HG03342 (cell line): ENCODE results near the gene GALNT16.

Experiments
- ATAC-seq: cut with Tn5 transposase; IDR thresholded peaks from one replicate; pipeline ENCODE4 v1.9.1; 2021; ENCODE audit warnings: mild to moderate bottlenecking, moderate library complexity; ENCODE audit not compliant: unreplicated experiment

Gene GALNT16

DNA sequence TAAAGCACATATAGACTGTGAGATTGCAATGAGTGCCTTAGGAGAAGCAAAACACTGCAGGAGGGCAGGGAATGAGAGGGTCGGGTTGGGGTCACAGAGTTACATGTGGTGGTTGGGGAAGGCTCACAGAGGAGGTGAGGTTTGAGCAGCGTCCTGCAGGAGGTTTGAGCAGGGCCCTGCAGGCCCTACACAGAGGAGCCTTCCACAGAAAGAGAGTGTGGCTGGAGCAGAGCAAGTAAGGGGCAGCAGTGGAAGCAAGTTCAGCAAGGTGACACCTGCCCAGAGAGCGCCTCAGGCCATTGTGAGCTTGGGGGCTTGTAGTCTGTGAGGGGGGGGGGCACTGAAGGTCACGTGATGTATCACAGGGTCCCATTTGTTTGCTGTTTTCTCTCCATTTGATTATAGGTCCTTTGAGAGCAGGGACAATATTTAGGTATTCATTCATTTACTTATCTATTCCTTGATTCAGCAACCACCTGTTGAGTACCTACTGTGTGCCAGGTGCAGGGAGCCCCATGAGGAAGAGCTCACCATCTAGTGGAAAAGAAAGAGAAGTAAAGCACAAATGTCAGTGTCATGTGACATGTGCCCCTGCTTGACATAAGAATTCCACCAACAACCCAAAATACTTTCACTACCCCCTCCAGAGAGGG lies 56.6 kb downstream of the GALNT16 start:
- ATAC-seq = no peak

DNA sequence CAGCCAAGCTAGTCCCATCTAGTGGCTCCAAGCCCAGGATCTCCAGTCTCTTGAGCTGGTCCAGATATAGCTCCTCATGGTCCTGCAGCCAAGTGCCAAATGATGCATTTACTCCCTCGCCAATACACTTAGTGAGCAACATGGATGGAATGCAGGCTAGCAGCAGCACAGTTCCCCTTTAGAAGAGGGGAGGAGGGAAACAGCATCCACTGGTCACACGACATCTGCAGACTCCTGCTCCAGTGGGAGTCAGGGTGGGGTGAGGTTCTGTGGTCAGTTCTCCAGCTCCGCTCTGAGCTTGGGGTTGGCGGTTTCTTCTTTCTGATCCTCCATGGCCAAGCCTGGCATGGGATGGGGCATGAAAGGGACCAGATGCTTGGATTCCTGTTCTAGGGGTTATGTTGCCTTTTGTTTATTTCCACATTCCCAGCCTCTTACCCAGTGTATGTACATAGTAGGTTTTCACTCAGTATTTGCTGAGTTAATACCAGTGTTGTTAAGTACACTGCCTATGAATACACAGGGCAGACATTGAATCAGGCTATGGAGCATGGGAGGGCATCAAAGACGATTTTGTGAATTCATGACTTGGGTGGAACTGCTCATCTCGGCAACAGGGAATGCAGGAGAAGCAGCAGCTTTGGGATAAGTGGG lies 57.3 kb downstream of the GALNT16 start:
- ATAC-seq = no peak

DNA sequence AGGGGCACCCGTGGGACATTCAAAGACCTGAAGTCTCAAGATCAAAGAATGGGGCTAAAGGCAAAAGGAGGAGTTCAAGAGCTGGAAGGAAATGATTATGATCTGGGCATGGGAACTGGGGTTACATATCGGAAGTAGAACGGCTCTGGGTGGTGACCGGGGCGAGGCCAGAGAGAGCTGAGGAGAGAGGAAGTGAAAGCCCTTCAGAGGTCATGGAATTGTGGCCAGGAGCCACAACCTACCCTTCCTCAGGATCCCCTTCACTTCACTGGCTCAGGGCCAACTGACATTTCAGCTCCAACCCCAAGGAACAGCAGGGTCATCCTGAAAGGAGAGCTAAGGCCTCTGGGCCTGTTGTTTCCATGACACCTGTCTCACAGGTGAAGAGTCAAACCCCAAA lies 57.8 kb downstream of the GALNT16 start:
- ATAC-seq = no peak

DNA sequence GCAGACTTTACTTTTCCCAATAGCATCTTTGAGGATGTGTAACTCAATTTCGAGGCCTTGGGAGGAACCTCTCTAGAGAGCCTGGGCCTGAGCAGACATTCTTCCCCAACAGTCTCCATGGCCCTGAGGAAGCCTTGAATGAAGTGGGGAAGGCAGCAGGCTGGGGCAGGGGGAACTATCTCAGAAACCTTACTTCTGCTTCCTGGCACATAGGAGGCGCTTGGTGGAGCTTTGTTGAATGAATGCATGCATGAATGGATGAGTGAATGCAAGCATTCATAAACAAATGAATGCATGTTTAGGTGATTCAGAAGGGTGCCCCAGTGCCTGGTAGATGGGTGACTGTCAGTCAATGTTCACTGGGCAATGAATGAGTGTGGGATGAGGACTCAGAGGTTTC lies 58.3 kb downstream of the GALNT16 start:
- no peak for ATAC-seq

DNA sequence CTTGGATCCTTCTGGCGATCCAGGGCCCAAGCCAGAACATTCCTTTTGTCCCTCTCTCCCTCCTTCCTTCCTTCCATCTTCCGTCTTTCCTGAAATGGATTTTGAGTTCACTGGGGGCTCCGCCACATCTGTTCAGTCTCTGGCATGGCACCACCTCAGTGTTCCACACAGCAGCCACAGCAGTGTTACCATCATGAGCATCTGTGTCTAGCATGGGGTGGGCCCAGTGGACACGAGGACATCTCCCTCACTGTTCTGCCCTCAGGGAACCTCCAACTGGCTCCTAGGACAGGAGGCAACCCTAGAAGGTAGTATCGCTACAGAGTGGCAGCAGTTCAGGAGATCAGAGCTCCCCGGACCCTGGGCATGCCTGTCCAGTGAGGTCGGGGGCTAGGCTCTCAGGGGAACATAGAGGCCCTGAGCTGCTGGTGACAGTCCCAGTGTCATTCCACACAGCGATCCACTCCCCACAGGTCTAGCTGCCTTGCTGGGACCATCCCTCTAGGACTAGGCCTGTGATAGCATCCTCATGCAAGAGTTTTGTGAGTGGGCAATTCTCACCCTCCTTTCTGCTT lies 59.0 kb downstream of the GALNT16 start:
- no peak for ATAC-seq

DNA sequence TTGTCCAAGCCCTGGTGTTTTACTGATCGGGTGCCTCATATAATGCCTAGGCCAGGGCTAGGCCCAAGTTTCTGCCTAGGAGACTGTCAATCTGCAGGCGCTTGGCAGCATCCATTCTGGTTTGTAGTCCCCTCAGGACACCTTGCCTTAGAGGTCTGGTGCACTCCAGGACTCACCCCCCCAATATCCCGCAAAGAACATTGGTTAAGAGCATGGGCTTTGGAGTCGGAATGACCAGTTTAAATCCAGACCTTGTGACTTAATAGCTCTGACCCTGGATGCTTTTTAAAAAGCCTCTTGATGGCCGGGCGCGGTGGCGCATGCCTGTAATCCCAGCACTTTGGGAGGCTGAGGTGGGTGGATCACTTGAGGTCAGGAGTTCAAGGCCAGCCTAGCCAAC lies 60.0 kb downstream of the GALNT16 start:
- no peak for ATAC-seq

DNA sequence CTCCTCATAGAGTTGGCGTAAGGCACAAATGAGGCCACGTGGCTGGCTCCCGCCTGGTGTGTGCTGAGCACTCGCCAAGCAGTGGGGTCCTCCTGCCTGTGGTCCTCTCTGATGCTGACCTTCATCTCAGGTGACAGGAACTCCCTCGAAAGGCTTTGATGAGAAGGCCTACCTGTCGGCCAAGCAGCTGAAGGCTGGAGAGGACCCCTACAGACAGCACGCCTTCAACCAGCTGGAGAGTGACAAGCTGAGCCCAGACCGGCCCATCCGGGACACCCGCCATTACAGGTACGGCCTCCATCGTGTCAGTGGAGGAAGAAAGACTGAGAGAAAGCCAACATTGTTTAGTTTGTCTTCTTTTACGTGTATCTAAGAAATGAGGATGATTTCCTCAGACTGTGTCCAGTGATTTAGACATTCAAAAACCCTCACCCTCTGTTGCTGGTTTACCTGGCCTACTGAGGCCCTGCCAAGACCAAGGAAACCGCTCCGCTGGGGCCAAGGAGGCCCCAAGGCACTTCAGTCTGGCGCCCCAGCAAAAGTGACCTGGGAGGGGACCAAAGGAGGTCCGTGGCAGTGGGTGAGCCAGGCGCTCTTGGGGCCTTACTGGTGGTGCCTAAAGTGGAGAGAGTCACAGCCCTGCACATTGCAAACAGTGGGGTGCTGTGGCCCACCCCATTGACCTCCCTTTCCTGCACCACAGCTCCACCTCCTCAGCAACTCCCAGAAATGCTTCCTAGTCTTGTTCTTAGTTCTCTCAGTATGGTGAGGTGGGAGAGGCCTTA lies 60.8 kb downstream of the GALNT16 start:
- ATAC-seq = no peak

DNA sequence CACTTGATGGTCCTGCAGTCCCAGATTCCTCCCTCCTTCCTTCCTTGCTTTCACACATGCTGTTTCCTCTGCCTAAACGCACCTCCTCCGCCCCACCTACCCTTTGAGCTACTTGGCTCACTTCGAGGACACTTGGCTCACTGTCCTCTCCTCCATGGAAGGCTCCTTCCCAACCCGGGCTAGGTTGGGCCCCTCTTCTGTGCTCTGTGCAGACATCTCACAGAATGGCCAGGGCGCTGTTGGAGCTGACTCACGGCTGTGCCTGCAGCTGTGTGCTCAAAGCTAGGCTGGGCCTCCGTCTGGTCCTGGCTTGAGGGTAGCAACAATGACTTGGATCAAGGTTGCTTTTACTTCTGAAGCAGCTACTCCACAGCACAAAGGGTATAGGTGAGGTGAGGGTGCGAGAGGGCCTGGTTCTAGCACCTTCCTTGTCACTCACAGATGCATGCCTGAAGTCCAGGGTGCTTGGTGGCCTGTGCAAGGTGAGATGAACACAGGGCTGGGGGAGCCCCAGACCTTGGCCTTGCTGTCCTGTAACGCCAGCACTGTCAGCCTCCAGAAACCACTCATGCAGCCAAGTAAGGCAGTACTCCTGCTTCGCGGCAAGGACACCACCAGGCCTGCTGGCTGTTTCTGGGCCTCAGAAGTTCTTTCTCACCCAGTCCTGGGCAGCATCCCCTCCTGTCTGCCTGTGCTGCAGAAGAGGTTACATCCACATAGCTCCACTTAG lies 61.8 kb downstream of the GALNT16 start:
- no peak for ATAC-seq

DNA sequence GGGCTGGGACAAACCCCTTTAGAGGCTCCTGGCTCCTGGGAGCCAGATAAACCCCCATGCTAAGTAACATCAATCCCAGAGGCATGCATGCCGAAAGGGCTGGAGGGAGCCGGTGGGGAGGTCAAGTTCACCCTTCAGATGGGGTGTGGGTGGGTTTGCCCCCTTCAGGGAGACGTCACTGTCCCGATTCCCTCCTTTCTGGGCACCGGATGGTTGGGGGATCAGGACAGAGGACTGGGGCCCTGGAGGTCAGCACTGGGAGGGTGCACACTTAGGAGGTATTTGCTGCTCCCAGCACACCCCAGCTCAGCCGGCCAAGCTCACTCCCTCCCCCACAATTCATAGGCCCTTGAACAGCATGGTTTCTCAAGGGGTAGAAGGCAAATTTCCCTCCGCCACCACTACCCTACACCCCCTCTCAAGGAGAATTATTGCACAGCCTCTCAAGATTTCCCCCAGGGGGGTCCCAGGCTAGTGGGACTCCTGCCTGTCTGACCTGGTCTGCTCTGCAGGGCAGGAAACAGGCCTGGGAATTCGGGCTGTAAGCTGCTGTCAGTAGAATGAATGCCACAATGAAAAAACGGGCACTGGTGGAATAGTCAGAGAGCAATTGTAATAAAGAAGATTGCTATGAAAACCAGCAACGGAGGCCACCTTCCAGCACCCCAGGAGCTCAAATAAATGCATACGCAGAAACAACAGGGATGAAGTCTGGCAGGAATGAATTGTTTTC lies 63.5 kb downstream of the GALNT16 start:
- no peak for ATAC-seq

DNA sequence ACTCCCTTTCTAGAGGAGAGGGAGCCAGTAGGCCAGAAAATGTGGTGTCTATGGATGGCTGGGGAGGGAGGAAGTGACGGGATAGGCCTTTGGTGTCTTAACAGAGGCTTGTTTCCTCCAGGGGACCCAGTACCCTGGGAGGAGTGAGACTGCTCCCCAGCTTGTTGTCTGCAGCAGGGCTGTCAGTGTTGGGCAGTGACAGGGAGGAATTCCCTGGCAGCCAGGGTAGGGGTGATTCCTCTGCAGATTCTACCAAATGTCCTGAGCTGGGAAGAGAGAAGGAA lies 64.0 kb downstream of the GALNT16 start:
- ATAC-seq = no peak

DNA sequence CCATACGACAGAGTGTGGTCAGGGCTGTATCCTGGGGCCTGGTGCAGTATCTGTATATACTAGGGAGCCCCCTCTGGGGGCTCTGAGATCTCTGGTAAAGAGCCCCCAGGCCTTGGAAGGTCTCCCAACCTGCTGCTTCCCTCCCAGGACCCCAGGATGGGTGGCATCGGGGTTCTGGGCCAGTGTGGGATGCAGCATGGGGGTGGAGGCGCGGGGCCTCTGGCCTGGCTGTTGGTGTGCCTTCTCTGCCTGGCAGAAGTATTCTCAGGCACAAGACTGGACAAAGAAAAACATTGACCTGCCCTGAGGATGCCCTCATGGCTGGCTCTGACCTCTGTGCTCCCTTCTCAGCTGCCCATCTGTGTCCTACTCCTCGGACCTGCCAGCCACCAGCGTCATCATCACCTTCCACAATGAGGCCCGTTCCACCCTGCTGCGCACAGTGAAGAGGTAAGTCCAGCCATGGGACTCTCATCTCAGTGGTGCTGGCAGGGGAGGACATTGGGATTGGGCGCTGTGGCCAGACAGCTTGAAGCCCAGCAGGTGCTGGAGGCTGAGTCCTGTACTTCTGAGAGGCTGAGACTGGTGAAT lies 64.5 kb downstream of the GALNT16 start:
- no peak for ATAC-seq

DNA sequence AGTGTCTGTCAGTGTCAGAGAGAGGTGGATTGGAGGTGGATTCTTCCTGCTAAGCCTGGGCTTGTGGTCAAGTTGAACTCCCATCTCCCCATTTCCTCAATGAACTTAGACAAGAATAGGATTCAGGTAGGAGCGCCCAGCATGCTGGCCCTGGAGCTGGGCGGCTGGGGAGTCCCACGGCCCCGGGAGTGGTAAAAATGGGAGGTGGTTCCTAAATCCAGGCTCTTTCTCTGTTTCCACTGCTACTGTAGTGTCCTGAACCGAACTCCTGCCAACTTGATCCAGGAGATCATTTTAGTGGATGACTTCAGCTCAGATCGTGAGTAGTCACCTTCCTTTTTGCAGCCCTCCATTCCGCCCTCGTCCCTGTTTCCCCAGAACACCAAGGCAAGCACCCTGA lies 65.1 kb downstream of the GALNT16 start:
- ATAC-seq = no peak

DNA sequence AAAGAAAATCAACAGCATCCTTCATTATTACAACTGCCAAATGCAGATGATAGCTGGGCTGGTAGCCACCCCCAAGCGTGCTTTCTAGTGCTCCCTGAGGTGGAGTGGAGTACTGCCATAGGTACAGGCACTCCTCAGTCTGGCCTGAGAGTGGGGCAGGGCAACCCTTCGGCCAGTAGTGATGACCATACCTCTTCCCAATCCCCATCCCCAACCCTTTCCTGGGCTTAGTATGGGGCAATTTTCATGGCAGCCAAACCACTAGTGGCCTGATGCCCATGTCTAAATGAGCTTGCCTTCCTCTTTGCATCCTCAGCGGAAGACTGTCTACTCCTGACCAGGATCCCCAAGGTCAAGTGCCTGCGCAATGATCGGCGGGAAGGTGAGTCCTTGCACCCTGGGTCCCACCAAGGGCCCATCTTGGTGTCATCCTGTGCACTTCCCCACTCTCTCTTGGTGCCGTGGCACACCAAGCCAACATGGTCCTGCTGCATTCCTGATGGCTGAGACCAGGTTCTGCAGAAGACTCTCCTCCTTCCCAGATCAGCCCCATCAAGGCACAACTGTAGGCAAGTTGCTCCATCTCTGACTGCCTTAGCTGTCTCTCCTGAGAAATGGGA lies 65.8 kb downstream of the GALNT16 start:
- no peak for ATAC-seq

DNA sequence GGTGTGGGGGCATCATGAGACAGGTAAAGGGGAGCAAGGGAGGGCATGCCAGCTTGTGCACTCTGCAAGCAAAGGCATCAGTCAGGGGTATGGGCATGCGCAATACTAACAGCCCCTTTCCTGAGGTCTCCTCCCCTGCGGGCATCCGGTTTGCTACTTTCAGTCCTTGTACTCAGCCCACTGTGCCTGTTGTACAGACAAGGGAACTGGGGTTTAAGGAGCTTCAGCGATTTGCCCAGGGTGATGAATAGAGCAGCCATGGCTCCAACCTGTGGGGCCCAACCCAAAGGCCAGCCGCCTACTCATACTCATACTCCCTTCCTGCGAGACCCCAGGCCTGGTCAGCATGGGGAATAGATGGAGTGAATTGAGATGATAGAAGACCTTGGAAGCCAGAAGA lies 66.7 kb downstream of the GALNT16 start:
- no peak for ATAC-seq

DNA sequence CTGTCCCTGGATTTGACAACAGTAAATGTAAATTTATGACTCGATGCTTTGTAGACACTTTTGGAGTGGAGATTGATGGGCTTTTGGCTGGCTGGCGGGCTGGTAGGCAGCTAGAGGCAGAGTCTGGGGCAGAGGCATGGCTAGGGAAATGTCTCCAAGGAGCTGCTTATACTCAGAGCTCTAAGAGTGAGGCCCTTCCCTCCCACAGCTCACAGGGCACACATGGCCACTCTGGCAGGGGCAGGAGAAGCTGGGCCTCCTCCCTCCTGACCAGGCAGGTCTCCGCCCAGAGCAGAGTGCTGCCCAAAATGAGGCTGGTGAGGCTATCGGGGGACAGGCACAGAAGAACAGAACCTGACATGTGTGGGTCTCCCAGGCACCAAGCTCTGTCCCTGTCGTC lies 67.5 kb downstream of the GALNT16 start:
- no peak for ATAC-seq

DNA sequence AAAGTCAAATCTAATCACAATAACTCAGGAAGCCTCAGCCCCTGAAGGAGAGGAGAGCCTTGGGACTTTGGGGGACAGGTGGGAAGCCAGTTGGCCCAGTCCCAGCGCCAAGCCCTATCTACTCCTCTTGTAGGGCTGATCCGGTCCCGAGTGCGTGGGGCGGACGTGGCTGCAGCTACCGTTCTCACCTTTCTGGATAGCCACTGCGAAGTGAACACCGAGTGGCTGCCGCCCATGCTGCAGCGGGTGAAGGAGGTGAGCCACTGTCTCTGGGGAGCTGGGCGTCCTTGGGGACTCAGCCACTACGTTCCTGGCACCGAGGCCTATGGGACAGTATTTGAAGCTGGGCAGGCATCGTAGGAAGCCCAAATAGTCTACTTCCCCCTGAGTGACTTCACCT lies 68.4 kb downstream of the GALNT16 start:
- ATAC-seq = no peak

DNA sequence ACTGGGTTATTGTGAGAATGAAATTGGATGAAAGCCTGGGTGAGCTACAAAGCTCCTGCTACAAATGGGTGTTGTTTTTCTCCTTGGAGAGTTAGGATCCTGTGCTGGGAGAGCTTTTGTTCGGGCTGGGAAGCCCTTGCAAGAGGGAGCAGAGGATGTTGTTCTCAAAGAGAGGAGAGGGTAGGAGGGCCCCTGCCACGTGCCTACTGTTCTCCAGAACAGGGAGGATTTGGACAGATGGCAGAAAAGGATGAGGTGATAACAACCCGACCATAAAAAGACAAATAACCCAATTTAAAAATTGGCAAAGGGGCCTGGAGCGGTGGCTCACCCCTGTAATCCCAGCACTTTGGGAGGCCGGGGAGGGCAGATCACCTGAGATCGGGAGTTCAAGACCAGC lies 68.8 kb downstream of the GALNT16 start:
- ATAC-seq = no peak

DNA sequence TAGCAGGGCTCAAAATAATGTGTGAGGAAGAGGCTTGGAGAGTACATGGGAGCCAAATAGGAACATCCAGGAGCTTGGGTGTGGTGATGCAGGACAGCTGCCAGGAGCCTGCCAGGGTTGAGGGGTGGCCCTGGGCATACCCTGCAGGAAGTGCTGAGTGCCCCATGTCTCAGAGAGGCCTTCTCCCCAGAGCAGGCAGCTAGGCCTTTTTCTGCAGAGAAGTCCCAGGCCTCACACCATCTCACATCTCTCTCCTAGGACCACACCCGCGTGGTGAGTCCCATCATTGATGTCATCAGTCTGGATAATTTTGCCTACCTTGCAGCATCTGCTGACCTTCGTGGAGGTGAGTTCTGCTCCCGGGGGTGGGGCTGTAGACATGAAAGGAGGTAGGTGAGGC lies 71.2 kb downstream of the GALNT16 start:
- ATAC-seq = no peak

DNA sequence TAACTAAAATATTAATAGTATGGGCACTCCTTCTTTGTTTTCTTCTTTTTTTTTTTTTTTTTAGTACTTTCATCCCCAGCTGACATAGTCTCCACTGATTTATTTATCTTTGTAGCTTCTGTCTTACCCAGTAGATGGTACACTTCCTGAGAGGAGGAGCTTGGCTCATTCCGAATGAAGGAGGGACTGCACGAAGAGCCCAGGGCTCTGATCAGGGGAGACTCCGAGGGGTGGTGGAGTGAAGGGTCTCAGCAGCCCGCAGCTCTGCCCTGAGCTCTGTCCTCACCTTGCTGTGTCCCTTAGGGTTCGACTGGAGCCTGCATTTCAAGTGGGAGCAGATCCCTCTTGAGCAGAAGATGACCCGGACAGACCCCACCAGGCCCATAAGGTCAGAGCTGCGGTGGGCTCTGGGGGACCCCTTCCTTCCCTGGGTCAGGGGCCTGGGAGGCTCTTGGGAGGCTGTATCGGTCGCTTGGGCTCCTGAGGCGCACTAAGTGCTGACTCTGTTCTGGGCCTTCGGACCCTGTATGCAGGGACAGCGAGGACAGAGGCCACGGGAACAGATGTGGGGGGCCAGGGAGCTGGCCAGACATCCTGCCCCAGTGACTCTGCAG lies 72.9 kb downstream of the GALNT16 start:
- no peak for ATAC-seq
